Fibroblast of gingiva (primary cell): ENCODE data around the gene ZNF701.
"Not testable (repeated sequence)": the region's sequence is repeated elsewhere in the genome, so short reads cannot be mapped to it uniquely, and the experiment has no call there.

Experiments used
- DNase-seq: peaks from one replicate; pipeline ENCODE4 v3.0.0-alpha.2; 2011; ENCODE audit warnings: low read depth

ZNF701 gene

DNA sequence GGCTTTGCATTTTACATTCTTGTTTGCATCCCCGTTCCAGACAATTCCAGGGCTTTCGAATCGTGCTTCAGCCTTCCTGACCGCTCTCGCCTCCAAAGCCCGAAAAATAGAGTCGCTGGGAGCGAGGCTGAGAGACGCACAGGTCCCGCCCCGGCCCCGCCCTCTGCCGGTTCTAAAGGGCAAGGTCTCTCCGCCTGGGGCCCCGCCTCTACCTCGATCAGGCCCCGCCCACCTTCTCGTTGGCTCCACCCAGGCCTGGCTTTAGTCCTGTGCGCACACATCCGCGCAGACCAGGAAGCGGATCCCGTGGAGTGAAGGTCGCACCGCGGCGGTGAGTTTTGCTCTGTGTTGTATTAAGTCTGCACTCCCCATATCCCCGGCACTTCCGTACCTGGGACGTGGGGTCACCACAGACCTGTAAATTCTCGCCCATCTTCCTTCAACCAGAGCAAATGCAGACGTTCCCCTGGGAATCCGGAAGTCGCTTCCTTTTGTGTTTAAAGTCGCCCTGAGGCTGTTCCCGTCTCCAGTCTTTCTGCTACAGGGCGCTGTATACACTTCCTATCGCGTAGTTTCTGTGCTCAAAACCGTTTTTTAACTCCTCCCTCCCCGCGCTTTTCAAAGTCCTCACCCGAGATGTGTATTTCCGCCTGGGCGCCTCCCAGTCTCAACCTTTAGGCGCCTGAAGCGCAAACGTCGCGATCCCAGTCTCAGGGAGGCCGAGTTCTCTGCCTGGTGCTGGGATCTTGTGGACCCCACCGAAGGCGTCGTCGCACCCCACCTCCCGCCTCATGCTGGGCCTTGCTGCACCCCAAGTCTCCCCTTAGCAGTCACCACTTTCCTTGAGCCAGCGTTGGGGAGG, at the start of gene ZNF701:
ZNF701 (plus strand) TSS at position 288 of the 862 bp plus-strand sequence. CDS start 3,861 bp downstream, outside the sequence.
- peak; percentile 88 for DNase-seq

DNA sequence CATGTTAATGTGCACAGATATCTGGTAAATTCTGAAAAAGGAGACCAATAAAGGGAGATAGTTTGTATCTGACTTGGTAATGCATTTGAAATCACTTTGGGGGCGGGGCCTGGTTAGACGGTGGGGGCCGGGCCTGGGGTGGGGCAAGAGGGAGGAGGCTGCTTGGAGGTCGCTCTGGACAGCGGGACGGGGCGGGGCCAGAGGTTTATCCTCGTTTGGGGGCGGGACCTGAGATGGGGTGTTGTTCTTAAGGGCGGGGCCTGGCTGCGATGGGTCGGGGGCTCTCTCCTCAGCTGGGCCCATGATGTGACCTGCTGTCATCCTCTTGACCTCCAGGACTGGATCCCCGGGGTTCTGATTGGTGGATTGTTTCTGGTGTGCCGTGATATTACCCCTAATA, 47.5 kb upstream of the ZNF701 start:
- no peak for DNase-seq

DNA sequence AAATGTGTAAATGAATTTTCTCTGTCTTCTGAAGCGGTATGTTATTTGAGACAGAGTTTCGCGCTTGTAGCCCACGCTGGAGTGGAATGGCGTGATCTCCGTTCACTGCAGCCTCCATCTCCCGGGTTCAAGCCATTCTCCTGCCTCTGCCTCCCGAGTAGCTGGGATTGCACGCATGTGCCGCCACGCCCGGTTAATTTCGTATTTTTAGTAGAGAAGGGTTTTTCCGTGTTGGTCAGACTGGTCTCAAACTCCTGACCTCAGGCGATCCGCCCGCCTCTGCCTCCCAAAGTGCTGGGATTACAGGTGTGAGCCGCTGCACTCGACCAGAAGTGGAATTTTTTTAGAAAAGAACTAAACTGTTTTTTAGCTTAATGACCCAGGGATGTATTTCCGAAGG, 46.0 kb upstream of the ZNF701 start:
- no peak for DNase-seq

DNA sequence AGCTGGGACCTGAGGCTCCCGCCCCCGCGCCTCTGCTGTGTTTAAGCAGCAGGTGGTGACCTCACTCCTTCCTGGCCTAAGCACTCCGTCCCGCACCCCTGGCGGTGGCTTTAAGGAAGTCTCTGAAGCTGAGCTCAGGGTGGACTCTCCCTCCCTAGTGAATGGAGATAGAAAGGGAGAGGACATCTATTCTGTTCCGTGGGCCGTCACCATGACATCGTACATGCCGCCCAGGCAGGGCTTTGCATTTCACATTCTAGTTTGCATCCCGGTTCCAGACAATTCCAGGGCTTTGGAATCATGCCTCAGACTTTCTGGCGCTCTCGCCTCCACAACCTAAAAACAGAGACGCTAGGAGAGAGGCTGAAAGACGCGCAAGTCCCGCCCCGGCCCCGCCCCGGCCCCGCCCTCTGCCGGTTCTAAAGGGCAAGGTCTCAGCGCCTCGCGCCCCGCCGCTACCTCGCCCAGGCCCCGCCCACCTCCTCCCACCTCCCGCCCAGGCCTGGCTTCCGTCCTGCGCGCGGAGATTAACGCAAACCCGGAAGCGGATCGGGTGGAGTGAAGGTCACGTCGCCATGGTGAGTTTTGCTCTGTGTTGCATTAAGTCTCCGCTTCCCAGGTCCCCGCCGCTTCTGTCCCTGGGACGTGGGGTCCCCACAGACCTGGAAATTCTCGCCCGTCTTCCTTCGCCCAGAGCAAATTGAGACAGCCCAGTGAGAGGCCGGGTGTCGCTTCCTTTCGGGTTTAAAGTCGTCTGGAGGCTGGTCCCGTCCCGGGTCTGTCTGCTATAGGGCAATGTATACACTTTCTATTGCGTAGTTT, 42.7 kb upstream of the ZNF701 start, which contains the start of gene ZNF808:
ZNF808 (plus strand) TSS at position 535 of the 822 bp plus-strand sequence. CDS start 15,617 bp downstream, outside the sequence.
- peak; percentile 88 for DNase-seq

DNA sequence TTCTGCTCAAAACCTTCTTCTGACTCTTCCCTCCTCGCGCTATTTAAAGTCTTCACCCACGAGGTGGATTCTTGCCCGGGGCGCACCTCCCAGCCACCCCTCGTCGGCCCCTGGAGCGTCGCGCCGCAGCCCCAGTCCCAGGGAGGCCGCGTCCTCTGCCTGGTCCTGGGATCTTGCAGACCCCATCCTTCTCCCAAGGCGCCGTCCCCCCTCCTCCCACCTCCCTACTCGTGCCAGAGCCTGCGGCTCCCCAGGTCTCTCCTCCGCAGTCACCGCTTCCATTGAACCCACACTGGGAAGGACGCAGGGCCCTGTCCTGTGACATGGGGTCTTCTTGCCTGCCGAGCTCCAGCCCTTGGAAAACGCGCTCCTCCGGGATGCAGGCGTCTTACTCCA, 42.1 kb upstream of the ZNF701 start:
- DNase-seq: no peak

DNA sequence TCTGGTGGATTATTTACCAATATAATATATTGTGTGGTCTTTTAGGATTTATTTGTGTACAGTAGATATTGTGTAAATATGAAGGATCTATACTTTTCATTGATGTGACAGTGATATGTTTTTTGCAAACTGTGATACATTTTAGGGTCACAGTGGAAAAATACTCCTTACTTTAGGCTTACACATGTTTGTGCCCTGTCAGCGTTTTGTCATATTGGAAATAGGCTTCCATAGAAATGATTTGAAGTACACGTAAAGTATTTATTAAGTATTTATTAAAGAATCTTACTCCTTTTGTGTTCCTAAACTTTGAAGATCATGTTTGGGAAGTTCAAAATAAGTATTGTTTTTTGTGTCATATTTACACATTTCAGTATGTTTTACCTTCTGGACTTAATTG, 37.6 kb upstream of the ZNF701 start:
- no peak for DNase-seq

DNA sequence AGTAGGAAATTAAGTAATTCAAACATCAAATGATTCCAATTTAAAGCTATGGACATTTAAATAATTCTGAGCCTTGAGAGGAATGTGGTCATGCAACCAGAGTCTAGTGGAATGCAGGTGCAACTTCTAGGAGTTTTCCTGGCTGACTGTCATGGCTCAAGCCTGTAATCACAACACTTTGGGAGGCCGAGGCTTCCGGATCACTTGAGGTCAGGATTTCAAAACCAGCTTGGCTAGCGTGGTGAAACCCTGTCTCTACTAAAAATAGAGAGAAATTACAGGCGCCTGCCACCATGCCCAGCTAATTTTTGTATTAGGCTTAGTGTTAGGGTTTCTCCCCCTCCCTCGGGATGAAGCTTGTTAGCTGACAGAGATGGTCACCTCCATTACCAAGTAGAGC, 36.2 kb upstream of the ZNF701 start:
- no peak for DNase-seq

DNA sequence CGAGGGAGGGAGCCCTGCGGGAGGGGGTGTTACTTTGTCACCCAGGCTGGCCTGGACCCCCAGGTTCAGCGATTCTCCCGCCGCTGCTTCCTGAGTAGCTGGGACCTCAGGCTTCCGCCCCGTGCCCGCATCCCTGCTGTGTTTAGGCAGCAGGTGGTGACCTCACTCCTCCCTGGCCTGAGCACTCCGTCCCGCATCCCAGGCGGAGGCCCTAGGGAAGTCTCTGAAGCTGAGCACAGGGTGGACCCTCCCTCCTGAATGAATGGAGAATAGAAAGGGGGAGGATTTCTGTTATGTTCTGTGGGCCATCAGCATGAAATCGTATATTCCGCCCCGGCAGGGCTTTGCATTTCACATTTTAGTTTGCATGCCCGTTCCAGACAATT, 34.7 kb upstream of the ZNF701 start:
- not testable (repeated sequence) for DNase-seq

DNA sequence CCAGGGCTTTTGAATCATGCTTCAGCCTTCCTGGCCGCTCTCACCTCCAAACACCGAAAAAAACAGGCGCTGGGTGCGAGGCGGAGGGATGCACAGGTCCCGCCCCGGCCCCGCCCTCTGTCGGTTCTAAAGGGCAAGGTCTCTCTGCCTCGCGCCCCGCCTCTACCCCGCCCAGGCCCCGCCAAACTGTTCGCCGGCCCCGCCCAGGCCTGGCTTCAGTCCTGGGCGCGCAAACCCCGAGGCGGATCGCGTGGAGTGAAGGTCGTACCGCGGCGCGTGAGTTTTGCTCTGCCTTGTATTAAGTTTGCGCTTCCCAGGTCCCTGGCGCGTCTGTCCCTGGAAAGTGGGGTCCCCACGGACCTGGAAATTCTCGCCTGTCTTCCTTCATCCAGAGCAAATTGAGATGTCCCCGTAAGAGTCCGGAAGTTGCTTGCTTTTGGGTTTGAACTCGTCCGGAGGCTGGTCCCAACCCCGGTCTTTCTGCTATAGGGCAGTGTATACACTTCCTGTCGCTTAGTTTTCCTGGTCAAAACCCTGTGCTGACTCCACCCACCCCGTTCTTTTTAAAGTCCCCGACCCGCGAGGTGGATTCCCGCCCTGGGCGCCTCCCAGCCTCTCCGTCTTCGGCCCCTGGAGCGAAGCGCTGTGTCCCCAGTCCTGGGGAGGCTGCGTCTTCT, 34.2 kb upstream of the ZNF701 start:
- DNase-seq: peak; percentile 75

DNA sequence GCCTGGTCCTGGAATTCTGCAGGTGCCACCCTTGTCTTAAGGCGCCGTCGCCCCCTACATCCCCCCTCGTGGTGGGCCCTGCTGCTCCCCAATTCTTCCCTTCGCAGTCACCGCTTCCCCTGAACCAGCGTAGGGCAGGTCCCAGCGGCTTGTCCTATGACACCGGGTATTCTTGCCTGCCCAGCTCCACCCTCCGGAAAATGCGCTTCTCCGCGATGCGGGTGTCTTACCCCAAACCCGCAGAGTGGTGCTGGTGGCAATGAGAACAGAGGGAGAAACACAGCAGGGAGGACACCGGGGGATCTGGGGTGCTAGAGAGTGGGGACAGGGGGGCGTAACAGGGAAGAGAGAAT, 33.7 kb upstream of the ZNF701 start:
- DNase-seq: peak; percentile 5

DNA sequence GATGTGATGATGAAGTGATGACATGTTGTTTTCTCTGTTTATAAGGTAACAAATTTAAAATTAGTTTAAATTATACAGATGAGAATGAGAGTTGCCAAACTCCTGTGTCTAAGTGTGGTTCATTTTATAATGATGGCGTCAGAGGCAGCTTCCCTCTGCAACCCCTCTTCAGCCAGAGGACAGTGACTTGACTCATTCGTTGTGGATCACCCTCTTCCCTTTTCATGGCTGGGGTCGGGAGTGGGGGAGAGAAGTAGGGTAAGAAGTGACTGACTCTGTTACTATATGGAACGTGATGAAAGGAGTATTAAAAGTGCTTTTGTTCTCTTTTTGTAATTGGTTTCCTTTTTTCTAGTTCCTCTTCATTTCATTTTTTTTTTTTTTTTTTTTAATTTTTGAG, 31.3 kb upstream of the ZNF701 start:
- not testable (repeated sequence) for DNase-seq

DNA sequence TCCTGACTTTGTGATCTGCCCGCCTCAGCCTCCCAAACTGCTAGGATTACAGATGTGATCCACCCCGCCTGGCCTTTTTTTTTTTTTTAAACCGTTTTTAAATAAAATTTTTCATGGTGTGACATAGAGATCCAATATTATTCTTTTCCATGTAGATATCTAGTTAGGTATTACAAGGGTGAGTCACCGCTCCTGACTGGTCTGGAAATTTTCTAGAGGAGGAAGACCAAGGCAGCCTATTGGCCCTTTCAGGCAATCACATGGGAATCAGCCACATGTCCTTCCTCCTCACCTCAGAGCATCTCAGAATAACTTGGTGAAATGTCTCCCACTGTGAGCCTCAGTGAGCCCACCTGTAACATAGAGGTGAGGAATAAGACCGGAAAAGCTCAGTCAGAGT, 28.9 kb upstream of the ZNF701 start:
- not testable (repeated sequence) for DNase-seq

DNA sequence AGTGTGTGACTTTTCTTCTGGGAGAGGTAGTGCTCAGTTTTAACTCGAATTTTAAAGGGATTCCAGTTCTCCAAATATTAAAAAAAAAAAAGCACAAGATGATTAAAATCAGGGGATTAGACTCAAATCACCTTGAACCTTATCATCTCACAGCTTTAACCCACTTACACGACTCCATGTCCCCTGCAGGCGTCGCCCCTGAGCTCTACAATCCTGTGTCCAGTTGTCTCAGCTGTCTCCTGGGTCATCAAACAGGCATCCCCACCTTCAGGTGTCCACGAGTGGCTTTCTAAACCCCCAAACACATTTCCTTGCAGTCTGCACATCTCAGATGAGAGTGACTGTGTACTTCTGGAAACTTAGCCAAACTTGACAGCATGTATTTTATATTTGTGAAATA, 28.5 kb upstream of the ZNF701 start:
- no peak for DNase-seq

DNA sequence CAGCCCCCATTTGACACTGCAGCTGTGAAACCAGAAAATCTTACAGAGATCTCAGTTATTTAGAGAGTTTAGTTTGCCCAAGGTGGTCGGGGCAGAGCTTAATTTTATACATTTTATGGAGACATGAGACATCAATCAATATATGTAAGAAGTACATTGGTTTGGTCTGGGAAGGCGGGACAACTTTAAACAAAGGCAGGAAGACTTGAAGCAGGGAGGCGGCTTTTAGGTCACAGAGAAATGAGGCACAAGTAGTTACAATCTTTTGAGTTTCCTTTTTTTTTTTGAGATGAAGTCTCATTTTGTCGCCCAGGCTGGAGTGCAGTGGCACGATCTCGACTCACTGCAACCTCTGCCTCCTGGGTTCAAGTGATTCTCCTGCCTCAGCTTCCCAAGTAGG, 27.5 kb upstream of the ZNF701 start:
- DNase-seq: not testable (repeated sequence)

DNA sequence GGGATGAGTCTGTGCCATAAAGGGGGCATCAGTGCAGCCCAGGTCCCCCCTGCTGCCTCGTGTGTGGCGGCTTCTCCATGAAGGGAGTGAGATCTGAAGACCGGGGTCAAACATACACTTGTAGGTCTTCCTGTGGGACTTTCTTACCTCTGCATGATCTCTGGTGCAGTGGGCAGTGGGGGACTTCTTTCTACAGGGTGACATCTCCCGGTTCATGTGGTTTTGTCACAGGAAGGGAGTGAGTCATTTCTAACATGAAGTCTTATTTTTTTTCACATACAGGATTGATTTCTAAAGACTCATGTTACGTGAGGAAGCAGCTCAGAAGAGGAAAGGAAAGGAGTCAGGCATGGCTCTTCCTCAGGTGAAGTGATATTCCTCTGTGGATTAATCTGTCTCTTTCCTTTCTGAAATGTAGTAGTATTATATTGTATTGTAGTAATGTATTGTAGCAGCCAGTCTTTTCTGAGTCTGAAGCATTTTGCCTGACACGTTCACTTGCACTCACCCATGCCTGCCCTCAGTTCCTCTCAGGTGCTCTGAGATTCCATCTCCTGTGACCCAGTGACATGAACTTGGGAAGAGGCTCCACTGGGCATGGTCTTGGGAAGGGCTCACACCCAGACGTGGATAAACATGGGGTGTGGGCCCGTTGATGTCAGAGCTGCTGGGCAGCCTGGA, 27.0 kb upstream of the ZNF701 start:
- no peak for DNase-seq

DNA sequence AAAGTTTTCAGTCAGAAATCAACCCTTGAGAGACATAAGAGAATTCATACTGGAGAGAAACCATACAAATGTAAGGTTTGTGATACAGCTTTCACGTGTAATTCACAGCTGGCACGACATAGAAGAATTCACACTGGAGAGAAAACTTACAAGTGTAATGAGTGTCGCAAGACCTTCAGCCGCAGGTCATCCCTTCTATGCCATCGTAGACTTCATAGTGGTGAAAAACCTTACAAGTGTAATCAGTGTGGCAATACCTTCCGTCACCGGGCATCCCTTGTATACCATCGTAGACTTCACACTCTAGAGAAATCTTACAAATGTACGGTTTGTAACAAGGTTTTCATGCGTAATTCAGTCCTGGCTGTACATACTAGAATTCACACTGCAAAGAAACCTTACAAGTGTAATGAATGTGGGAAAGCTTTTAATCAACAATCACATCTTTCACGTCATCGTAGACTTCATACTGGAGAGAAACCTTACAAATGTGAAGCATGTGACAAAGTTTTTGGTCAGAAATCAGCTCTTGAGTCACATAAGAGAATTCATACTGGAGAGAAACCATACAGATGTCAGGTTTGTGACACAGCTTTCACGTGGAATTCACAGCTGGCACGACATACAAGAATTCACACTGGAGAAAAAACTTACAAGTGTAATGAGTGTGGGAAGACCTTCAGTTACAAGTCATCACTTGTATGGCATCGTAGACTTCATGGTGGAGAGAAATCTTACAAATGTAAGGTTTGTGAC, 15.7 kb upstream of the ZNF701 start:
- DNase-seq: no peak

DNA sequence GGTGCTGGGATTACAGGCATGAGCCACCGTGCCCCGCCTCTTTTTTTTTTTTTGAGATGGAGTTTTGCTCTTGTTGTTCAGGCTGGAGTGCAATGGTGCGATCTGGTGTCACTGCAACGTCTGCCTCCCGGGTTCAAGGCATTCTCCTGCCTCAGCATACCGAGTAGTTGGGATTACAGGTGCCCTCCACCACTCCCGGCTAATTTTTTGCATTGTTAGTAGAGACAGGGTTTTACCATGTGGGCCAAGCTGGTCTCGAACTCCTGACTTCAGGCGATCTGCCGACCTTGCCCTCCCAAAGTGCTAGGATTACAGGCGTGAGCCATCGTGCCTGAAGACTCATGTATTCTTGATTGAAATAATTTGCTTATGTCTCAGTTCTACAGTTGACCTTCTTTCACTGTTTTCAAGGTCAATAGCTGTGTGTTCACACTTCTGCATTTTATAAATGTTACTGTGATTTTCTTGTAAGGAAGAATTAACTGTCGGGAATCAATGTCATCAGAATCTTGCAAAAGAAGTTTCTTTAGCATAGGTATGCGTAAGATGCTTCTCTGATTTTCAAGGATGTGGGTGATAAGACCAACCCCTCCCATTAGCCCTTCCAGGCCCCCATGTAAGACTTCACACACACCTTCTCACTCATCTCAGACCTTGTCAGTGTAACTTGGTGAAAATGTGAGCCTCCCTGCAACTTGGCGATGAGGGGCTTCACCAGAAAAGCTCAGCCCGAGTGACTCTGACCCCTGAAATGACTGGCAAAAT, 12.7 kb upstream of the ZNF701 start:
- DNase-seq: no peak

DNA sequence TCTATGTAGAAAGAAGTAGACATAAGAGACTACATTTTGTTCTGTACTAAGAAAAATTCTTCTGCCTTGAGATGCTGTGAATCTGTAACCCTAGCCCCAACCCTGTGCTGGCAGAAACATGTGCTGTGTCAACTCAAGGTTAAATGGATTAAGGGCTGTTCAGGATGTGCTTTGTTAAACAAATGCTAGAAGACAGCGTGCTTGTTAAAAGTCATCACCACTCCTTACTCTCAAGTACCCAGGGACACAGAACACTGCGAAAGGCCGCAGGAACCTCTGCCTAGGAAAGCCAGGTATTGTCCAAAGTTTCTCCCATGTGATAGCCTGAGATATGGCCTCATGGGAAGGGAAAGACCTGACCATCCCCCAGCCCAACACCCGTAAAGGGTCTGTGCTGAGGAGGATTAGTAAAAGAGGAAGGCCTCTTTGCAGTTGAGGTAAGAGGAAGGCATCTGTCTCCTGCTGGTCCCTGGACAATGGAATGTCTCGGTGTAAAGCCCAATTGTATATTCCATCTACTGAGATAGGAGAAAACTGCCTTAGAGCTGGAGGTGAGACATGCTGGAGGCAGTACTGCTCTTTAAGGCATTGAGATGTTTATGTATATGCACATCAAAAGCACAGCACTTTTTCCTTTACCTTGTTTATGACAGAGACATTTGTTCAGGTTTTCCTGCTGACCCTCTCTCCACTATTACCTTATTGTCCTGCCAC, 11.2 kb upstream of the ZNF701 start:
- DNase-seq: not testable (repeated sequence)

DNA sequence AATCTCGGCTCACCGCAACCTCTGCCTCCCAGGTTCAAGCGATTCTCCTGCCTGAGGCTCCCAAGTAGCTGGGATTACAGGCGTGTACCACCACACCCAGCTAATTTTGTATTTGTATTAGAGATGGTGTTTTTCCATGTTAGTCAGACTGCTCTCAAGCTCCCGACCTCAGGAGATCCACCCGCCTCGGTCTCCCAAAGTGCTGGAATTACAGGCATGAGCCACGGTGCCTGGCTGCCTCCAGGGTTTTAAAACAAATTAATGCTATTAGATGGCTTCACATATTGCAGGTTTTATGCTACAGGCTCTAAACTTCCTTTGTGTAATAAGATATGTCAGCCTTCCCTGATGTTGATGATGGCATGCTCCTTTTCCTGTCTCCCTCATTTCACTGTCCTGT, 8.5 kb upstream of the ZNF701 start:
- DNase-seq: not testable (repeated sequence)

DNA sequence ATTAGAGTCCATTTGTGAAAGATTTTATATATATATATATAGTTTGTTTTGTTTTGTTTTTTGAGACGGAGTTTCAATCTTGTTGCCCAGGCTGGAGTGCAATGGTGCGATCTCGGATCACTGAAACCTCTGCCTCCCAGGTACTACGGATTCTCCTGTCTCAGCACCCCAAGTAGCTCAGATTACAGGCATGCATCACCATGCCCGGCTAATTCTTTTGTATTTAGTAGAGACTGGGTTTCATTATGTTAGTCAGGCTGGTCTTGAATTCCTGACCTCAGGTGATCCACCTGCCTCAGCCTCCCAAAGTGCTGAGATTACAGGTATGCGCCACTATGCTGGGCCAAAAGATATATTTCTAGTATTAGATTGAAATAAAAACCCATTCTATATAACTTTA, 4.0 kb upstream of the ZNF701 start:
- no peak for DNase-seq
